ENCODE data around the gene HEATR5A. TPM values are rescaled to one million over a fixed set of nuclear protein-coding genes. Genes with fewer than 3 reads are reported as not detected.

Gene HEATR5A
- total and polyA plus RNA-seq, 4 donors: 10.9 to 54.0 (median 28.9) TPM

DNA sequence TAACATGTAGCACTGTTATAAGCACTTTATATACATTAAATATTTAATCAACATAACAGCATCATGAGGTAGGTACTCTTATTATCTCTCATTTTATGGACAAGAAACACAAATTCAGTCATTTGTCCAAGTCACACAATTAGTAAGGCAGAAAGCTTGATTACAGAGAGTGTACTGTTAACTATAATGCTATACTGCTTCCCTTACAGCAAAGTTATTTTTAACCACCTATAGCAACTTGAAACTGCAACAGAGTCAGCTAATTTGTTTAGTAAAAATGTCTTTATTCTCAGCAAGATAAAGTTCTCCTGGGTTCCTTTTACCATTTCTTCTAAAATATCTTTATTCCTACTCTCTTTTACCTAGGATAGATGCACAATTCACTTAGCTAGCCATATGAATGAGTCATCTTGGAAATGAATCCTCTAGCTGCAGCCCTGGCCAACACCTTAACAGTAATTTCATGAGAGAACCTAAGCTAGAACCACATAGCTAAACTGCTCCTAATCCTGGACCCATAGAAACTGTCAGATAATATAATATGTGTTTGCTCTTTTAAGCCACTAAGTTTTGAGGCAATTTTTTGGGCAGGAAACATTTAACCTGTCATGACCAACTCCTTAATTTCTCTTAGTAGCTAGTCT, 122.5 kb downstream of the HEATR5A start:
- Histone ChIP-seq H3K36me3 (ENCODE audit: control insufficient read depth in 4 of 4, insufficient read depth in 4 of 4, low read length in 4 of 4) (peaks cover 2 to 18% (median 13%) of the 10 kb centered on the region in 4 donors), H3K9ac (ENCODE audit: insufficient read depth in 1 of 2, low read length in 2 of 2) (no peak overlapping the region), H3K27me3 (ENCODE audit: control insufficient read depth in 3 of 3, insufficient read depth in 3 of 3, low read length in 2 of 3) (no peaks in the 10 kb centered on the region), H3K4me3 (no peak overlapping the region), H3K9me3 (ENCODE audit: control insufficient read depth in 4 of 4, insufficient read depth in 3 of 4, low read length in 3 of 4) (no peaks in the 10 kb centered on the region), H3K27ac (ENCODE audit: low read depth in 1 of 2, low read length in 1 of 2) (no peak overlapping the region), H3K4me1 (ENCODE audit: control insufficient read depth in 5 of 5, insufficient read depth in 5 of 5, low read length in 5 of 5) (no peaks in the 10 kb centered on the region)
- TF ChIP-seq CTCF (IDR thresholded peaks at IDR 0.05; ENCODE audit: control extremely low read depth, extremely low read depth): no peak
- ATAC-seq (ENCODE audit: insufficient read depth, low FRiP score): no peak
- DNase-seq: no peak

DNA sequence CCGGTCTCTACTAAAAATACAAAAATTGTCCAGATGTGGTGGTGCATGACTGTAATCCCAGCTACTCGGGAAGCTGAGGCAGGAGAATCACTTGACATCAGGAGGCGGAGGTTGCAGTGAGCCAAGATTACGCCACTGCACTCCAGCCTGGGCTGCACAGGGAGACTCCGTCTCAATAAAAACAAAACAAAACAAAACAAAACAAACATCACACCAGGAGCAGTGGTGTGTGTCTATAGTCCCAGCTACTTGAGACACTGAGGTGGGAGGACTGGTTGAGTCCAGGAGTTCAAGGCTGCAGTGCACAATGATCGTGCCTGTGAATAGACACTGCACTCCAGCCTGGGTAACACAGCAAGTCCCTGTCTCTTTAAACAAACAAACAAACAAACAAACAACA, 123.2 kb downstream of the HEATR5A start:
- Histone ChIP-seq H3K9me3 (ENCODE audit: control insufficient read depth in 4 of 4, insufficient read depth in 3 of 4, low read length in 3 of 4) (no peaks in the 10 kb centered on the region), H3K9ac (ENCODE audit: insufficient read depth in 1 of 2, low read length in 2 of 2) (no peak overlapping the region), H3K4me1 (ENCODE audit: control insufficient read depth in 5 of 5, insufficient read depth in 5 of 5, low read length in 5 of 5) (no peaks in the 10 kb centered on the region), H3K4me3 (no peak overlapping the region), H3K36me3 (ENCODE audit: control insufficient read depth in 4 of 4, insufficient read depth in 4 of 4, low read length in 4 of 4) (peaks cover 2 to 18% (median 12%) of the 10 kb centered on the region in 4 donors), H3K27me3 (ENCODE audit: control insufficient read depth in 3 of 3, insufficient read depth in 3 of 3, low read length in 2 of 3) (no peaks in the 10 kb centered on the region), H3K27ac (ENCODE audit: low read depth in 1 of 2, low read length in 1 of 2) (no peak overlapping the region)
- DNase-seq: no peak
- no peak for TF ChIP-seq CTCF (IDR thresholded peaks at IDR 0.05; ENCODE audit: control extremely low read depth, extremely low read depth)
- ATAC-seq (ENCODE audit: insufficient read depth, low FRiP score): no peak
- WGBS, 2 donors: 90% methylated on average over 6 of the region's 6 CpGs

- no peak for ATAC-seq (ENCODE audit: insufficient read depth, low FRiP score)
- WGBS, 2 donors: 72 to 79% methylated on average over 7 of the region's 7 CpGs
- TF ChIP-seq CTCF (IDR thresholded peaks at IDR 0.05; ENCODE audit: control extremely low read depth, extremely low read depth): no peak
- Histone ChIP-seq H3K36me3 (ENCODE audit: control insufficient read depth in 4 of 4, insufficient read depth in 4 of 4, low read length in 4 of 4) (peaks cover under 1 to 9% (median 3%) of the 10 kb centered on the region in 4 donors), H3K27me3 (ENCODE audit: control insufficient read depth in 3 of 3, insufficient read depth in 3 of 3, low read length in 2 of 3) (no peaks in the 10 kb centered on the region), H3K4me1 (ENCODE audit: control insufficient read depth in 5 of 5, insufficient read depth in 5 of 5, low read length in 5 of 5) (no peaks in the 10 kb centered on the region), H3K9ac (ENCODE audit: insufficient read depth in 1 of 2, low read length in 2 of 2) (no peak overlapping the region), H3K9me3 (ENCODE audit: control insufficient read depth in 4 of 4, insufficient read depth in 3 of 4, low read length in 3 of 4) (no peaks in the 10 kb centered on the region), H3K27ac (ENCODE audit: low read depth in 1 of 2, low read length in 1 of 2) (no peak overlapping the region), H3K4me3 (no peak overlapping the region)
- no peak for DNase-seq
These were observed 125.5 kb downstream of the HEATR5A start for GRCh38 chr14:31294746-31295405.
